BLaER1 (cell line): Measurements from ENCODE around the gene NCOA1.

Experiments used
- H3K27ac ChIP-seq: shearing (Covaris generic); formaldehyde crosslinking; 2 replicates; pipeline ENCODE4 v1.8.1; 2022
- H3K27me3 ChIP-seq: shearing (Covaris generic); formaldehyde crosslinking; 2 replicates; pipeline ENCODE4 v1.8.1; 2022
- H3K36me3 ChIP-seq: shearing (Covaris generic); formaldehyde crosslinking; 2 replicates; pipeline ENCODE4 v1.8.1; 2022
- H3K4me1 ChIP-seq: shearing (Covaris generic); formaldehyde crosslinking; 2 replicates; pipeline ENCODE4 v1.8.1; 2022
- H3K4me2 ChIP-seq: shearing (Covaris generic); formaldehyde crosslinking; 2 replicates; pipeline ENCODE4 v1.8.1; 2022
- H3K4me3 ChIP-seq: shearing (Covaris generic); formaldehyde crosslinking; 2 replicates; pipeline ENCODE4 v1.8.1; 2022
- H3K9ac ChIP-seq: shearing (Covaris generic); formaldehyde crosslinking; 2 replicates; pipeline ENCODE4 v1.8.1; 2022
- H3K9me3 ChIP-seq: shearing (Covaris generic); formaldehyde crosslinking; 2 replicates; pipeline ENCODE4 v1.8.1; 2022
- H4K20me1 ChIP-seq: shearing (Covaris generic); formaldehyde crosslinking; 2 replicates; pipeline ENCODE4 v1.8.1; 2022
- Cebpa-rat ChIP-seq: shearing (Covaris generic); IDR thresholded peaks from 2 replicates; pipeline ENCODE4 v1.8.1; 2022

The NCOA1 gene

GRCh38 chr2:24814516-24814915 lies 323.5 kb downstream of the NCOA1 start:
- Histone ChIP-seq H3K36me3 (peaks cover 88% of the 10 kb centered on the region), H3K4me3 (no peak overlapping the region), H4K20me1 (peaks cover 11% of the 10 kb centered on the region; the same call in 1 of the 2 replicates), H3K27me3 (no peaks in the 10 kb centered on the region), H3K27ac (no peak overlapping the region), H3K9me3 (peaks cover 5% of the 10 kb centered on the region; the same call in 1 of the 2 replicates), H3K4me2 (no peak overlapping the region), H3K9ac (no peak overlapping the region), H3K4me1 (0 out of 2 replicates have a peak, but pooled peaks cover 5% of the 10 kb centered on the region)
- no peak for TF ChIP-seq Cebpa-rat

DNA sequence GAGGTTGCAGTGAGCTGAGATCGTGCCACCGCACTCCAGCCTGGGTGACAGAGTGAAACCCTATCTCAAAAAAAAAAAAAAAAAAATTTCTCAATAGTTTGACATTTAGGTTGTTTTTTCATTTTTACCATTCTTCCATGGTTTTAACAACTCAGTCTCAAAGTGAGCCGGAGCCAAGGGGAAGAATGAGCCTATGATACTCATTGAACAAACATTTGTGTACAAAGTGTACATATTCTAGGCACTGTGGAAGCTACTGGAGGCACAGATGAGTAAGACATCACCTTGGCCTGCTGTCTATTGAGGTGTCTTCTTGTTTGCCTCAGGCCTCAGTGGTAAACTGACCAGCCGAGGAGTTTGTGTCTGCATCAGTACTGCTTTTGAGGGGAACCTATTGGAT lies 324.1 kb downstream of the NCOA1 start:
- no peak overlapping the region for H3K27ac ChIP-seq
- H3K4me1 ChIP-seq, result 0 out of 2 replicates have a peak, but pooled peaks cover 5% of the 10 kb centered on the region
- H3K36me3 ChIP-seq, result peaks cover 93% of the 10 kb centered on the region
- H3K9me3 ChIP-seq, result peaks cover 5% of the 10 kb centered on the region; the same call in 1 of the 2 replicates
- no peak overlapping the region for H3K4me3 ChIP-seq
- H3K27me3 ChIP-seq, result no peaks in the 10 kb centered on the region
- no peak overlapping the region for H3K9ac ChIP-seq
- TF ChIP-seq Cebpa-rat, result no peak
- H3K4me2 ChIP-seq, result no peak overlapping the region
- H4K20me1 ChIP-seq, result peaks cover 11% of the 10 kb centered on the region; the same call in 1 of the 2 replicates

DNA sequence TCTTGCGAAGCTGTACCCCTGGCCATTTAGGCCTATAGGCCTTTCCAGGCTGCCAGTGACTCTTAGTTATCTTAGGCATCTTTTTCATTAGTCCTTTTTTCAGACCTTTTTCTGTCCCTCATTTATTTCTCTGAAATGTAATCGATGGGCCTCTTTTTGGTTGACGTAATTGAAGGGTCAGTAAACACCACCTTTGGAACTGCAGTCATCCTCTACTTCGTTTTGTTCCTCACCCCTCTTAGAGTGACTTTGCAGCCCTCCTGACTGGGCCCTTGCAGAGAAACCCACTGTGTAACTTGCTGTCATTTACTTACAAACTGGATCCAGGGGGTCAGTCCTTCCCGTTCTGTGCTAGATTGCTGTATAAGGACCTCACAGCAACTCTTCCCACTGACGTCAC lies 325.4 kb downstream of the NCOA1 start:
- H4K20me1 ChIP-seq, result peaks cover 11% of the 10 kb centered on the region; the same call in 1 of the 2 replicates
- TF ChIP-seq Cebpa-rat, result no peak
- H3K4me1 ChIP-seq, result 0 out of 2 replicates have a peak, but pooled peaks cover 5% of the 10 kb centered on the region
- H3K36me3 ChIP-seq, result peaks cover 94% of the 10 kb centered on the region
- H3K27ac ChIP-seq, result no peak overlapping the region
- H3K4me2 ChIP-seq, result no peak overlapping the region
- no peaks in the 10 kb centered on the region for H3K27me3 ChIP-seq
- no peak overlapping the region for H3K9ac ChIP-seq
- H3K9me3 ChIP-seq, result peaks cover 5% of the 10 kb centered on the region; the same call in 1 of the 2 replicates
- H3K4me3 ChIP-seq, result no peak overlapping the region

DNA sequence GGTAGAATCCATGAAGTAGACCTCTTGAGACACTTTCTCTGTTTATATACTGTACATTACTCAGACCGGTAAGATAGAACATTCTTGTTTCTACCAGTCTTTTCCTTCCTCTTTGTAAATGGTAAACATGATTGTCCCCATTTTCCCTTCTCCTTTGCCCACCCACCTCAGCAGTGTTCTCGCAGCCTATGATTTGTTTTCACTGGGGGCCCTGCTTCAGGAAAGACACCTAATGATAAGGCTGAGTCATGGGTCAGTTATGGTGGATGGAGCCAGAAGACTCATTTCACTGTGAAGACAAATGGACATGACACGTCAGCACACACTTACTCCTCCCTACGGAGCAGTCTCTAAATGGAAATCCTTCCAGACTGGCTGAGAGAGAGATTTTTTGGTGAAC lies 325.8 kb downstream of the NCOA1 start:
- no peak overlapping the region for H3K4me2 ChIP-seq
- TF ChIP-seq Cebpa-rat, result no peak
- H3K9ac ChIP-seq, result no peak overlapping the region
- no peak overlapping the region for H3K4me3 ChIP-seq
- peaks cover 11% of the 10 kb centered on the region; the same call in 1 of the 2 replicates for H4K20me1 ChIP-seq
- no peaks in the 10 kb centered on the region for H3K27me3 ChIP-seq
- H3K36me3 ChIP-seq, result peaks cover 94% of the 10 kb centered on the region
- 0 out of 2 replicates have a peak, but pooled peaks cover 5% of the 10 kb centered on the region for H3K4me1 ChIP-seq
- H3K27ac ChIP-seq, result no peak overlapping the region
- no peaks in the 10 kb centered on the region for H3K9me3 ChIP-seq

DNA sequence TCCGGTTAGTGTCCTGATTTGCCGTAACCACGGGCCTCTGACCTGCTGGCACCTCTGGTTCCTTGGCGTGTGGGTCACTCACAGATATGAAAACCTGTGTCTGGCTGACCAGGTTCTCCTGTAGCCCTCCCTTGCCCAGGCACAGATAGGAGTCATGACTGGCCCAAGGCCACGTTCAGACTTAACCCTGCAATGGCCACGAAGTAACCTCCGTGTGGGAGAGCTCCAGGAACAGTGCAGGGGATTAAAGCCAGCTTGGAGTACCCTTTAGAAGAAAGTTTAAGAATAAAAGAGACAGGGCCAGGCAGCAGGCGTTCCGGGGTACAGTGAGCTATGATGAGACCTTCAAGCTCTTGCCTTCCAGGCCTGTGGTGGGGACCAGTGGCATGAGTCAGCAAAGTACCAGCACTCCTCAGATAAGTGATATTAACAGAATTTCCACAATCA lies 327.7 kb downstream of the NCOA1 start:
- 0 out of 2 replicates have a peak, but pooled peaks cover 5% of the 10 kb centered on the region for H3K4me1 ChIP-seq
- no peaks in the 10 kb centered on the region for H3K27me3 ChIP-seq
- H3K9ac ChIP-seq, result no peak overlapping the region
- H3K36me3 ChIP-seq, result peaks cover 96% of the 10 kb centered on the region
- no peak overlapping the region for H3K4me2 ChIP-seq
- no peaks in the 10 kb centered on the region for H3K9me3 ChIP-seq
- no peak overlapping the region for H3K4me3 ChIP-seq
- TF ChIP-seq Cebpa-rat, result no peak
- H4K20me1 ChIP-seq, result peaks cover 3% of the 10 kb centered on the region; the same call in 1 of the 2 replicates
- no peak overlapping the region for H3K27ac ChIP-seq

GRCh38 chr2:24819442-24820174 lies 328.6 kb downstream of the NCOA1 start:
- Histone ChIP-seq H3K9ac (no peak overlapping the region), H3K4me1 (0 out of 2 replicates have a peak, but pooled peaks cover 5% of the 10 kb centered on the region), H3K4me3 (no peak overlapping the region), H3K36me3 (peaks cover 96% of the 10 kb centered on the region), H4K20me1 (no peaks in the 10 kb centered on the region), H3K27ac (no peak overlapping the region), H3K27me3 (no peaks in the 10 kb centered on the region), H3K9me3 (no peaks in the 10 kb centered on the region), H3K4me2 (no peak overlapping the region)
- TF ChIP-seq Cebpa-rat, result no peak

DNA sequence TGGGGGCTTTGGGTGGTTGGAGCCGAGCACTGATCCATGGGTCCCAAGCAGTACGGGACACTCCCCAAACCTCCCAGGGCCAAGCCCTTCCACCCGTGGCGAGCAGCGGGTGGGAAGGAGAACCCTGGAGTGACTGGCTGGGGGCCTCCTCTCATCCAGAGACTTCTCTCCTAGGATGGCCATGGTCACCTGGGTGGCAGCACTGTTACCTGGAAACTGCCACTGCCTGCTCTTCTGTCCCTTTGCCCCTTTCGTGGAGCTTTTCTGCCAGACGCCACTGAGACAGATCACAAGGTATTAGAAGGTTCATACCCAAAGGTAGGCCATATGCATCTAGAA lies 329.1 kb downstream of the NCOA1 start:
- no peak overlapping the region for H3K4me3 ChIP-seq
- TF ChIP-seq Cebpa-rat, result no peak
- no peaks in the 10 kb centered on the region for H3K27me3 ChIP-seq
- H3K9me3 ChIP-seq, result no peaks in the 10 kb centered on the region
- no peak overlapping the region for H3K4me2 ChIP-seq
- no peak overlapping the region for H3K27ac ChIP-seq
- H3K36me3 ChIP-seq, result peaks cover 96% of the 10 kb centered on the region
- H3K4me1 ChIP-seq, result 0 out of 2 replicates have a peak, but pooled peaks cover 5% of the 10 kb centered on the region
- no peaks in the 10 kb centered on the region for H4K20me1 ChIP-seq
- H3K9ac ChIP-seq, result no peak overlapping the region
